ENCODE results near the gene TEPSIN. TPM values are rescaled to one million over a fixed set of nuclear protein-coding genes. Genes with fewer than 3 reads are reported as not detected.
A peak's percentile ranks its signal among the peaks of the same experiment; 100 is the strongest.

Gene TEPSIN
- 30.2 and 53.8 TPM in 2 replicates for total RNA-seq

DNA sequence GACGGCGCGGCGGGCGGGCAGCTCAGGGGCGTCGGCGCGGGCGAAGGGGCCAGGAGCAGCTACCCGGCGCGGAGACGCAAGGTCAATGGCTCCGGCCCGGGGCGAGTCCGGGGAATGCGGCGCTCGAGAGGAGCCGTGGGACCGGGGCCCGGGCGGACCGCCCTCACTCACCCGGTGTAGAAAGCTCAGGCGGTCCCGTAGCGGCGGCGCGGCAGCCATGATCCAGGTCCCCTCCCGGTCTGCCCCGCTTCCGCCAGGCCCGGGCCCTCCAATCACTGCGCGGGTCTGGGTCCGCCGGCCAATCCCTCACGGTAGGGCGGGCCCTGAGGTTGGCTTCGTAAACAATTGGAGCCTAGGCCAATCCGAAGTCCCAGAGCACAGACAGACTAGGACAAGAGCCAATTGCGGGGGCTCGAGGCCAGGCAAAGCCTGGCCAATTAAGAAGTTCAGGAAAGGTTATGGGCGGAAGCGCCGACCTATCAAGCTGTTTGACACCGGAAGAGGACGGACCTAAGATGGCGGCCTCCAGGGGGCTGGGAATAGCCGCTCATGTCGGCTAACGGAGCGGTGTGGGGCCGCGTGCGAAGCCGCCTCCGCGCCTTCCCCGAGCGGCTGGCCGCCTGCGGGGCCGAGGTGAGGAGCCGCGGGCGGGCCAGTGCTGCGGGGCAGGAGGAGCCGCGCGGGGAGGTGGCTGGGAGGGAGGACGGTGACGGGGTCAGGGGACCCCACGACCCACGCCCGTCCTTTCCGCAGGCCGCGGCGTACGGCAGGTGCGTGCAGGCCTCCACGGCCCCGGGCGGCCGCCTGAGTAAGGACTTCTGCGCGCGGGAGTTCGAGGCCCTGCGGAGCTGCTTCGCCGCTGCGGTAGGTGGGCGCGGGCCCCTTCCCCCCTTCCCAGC lies at the start of gene TEPSIN, which contains the start of gene NDUFAF8:
Gene TEPSIN (minus strand): TSS at position 241 of the 899 bp plus-strand sequence. CDS start 22 bp downstream, at position 219.
Gene NDUFAF8 (plus strand): TSS at position 504 of the 899 bp plus-strand sequence. CDS start 46 bp downstream, at position 550.
- peak; percentile 97 for DNase-seq (ENCODE audit: extremely low read depth, low read depth, low spot score)

DNA sequence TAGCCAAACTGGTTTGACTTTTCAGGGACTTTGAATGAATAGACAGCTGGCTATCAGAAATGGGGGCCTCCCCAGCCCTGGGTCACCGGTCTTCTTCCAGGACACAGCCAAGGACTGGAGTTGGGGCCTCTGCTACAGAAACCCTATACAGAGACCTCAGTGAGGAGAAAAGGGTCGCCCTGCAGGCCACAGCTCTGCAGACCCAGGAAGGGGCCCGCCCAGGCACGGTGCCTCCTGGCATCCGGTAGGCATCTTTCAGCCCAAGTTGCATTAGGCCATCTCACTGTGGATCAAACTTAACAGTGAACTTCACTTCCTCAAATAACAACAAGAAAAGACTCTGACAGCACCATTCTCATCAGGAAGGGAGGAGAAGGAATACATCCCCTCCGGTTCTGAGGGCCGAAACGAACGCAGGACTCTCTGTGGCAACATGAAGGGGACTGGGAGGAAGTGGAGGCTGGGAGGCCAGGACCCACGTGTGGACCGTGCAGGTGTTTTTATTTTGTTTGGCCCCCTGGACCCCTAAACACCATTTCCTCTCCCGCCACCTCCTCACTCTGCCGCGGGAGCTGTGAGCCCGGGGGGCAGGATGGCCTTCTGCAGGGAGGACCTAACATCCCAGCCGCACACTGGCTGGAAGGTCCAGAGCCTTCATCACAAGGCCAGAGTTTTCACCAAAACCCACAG lies 49.0 kb upstream of the TEPSIN start:
- no peak for DNase-seq (ENCODE audit: extremely low read depth, low read depth, low spot score)

- DNase-seq (ENCODE audit: extremely low read depth, low read depth, low spot score): no peak
Observed at GRCh38 chr17:81287152-81287551, 48.3 kb upstream of the TEPSIN start.

- no peak for DNase-seq (ENCODE audit: extremely low read depth, low read depth, low spot score)
Observed at GRCh38 chr17:81286491-81287145, 47.8 kb upstream of the TEPSIN start.

GRCh38 chr17:81285894-81286293 lies 47.0 kb upstream of the TEPSIN start:
- no peak for DNase-seq (ENCODE audit: extremely low read depth, low read depth, low spot score)

DNA sequence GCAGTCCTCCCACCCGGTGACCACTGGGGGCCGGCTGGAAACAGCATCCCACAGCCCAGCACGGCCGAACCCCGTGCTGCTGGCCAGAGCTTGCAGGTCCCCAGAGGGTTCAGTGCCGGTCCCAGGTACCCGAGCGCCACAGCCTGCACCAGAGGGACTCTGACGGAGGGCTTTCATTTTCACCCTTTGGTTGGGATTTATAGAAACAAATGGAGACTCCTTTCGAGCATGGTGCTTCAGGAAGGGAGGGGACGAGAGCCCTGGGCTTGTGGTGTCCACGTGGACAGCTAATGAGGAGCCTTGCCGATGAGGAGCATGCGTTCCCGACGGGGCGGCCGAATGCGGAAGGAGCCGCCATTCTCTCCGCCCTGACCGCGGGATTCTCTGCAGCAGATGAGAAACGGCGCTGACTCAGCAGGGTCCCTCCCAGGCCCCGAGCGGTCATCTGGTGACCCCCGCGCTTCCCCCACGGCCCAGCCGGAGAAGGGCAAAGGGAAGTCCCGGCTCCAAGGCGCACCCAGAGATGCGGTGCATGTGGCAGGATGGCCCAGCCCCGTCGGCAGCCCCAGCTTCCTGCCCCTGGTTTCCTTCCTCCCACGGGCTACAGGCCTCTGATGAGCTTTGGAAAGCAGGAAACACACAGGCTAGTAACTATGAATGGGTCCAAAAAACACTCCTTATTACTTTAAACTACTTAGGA lies 46.5 kb upstream of the TEPSIN start:
- DNase-seq (ENCODE audit: extremely low read depth, low read depth, low spot score): no peak

DNA sequence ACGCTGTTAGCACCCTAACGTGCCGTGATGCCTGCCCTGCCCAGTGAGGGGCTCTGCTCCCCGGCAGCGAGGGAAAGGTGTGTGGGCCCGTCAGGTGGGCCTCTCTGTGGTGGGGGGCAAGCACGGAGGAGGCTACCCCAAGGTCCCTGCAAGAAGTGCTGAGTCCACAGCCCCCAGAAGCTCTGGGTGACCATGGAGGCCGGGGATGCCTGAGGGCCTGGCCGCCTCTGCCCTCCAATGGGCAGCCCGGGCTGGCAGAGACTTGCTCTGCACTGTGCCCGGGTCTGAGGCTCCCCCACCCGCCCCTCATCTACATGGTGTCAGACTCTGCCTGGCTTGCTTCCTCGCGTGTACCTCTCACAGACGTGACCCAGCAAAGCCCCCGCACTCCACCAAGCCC lies 44.0 kb upstream of the TEPSIN start:
- no peak for DNase-seq (ENCODE audit: extremely low read depth, low read depth, low spot score)

- no peak for DNase-seq (ENCODE audit: extremely low read depth, low read depth, low spot score)
Observed at GRCh38 chr17:81282141-81282540, 43.3 kb upstream of the TEPSIN start.

DNA sequence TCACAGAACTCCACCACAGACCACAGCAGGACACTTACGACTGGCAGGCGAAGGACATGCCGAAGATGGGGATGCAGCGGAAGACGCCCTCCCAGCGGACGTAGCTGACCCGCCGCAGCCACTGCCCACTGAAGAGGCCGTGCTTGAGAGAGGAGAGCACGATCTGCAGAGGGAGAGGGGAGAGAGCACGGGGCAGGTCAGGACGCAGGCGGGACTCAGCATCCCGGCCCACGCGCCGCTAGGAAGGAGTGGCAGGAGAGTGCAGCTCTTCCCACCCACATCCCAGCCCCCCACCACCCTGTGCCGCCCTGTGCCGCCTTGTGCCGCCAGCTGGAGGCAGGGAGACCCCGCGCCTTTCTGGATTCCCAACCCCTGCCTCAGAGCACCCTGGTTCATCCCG lies 41.7 kb upstream of the TEPSIN start:
- DNase-seq (ENCODE audit: extremely low read depth, low read depth, low spot score): no peak

DNA sequence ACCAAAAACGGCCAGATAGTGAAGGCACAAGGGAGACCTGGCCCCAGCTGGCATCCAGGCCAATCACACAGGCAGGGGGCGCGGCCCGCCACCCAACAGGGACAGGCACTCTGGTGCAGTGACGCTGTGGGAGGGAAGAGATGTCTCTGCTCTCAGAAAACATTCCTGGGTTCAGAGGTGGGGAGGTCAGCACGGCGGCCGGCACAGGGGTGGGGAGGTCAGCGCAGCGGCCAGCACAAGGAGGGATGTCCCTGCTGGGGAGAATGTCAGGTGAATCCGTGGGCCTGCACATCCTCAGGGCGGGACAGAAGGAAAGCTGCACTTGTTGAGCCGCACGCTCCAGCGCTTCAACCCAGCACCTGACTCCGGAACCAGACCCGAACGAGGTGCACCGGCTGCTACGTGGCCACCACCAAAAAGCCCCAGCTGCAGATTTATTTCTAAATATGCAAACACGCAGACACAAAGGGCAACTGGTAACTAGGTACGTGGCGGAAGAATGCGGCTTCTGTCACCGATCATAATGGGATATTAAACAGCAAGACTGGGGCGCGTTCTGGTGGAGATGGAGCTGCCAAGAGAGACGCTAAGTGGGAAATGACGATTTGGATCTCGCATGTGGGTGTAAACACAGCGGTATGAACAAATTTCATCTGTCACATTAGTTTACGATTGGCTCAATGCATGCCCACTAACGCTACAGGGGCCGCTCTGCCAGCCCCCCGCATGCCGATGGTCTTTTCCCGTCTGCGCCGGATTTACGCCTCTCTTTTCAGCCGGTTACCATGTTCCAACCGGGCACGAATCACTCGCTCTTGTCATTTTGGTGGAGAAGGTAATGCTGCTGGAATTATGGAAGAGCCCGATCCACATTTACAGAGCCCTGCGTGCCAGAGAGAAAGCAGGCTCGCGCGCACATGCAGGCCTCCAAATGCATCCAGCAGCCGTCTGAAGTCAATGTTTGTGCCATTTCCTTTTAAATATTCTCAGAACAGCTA lies 40.7 kb upstream of the TEPSIN start:
- no peak for DNase-seq (ENCODE audit: extremely low read depth, low read depth, low spot score)

GRCh38 chr17:81278831-81279230 lies 40.0 kb upstream of the TEPSIN start:
- DNase-seq (ENCODE audit: extremely low read depth, low read depth, low spot score): no peak

- no peak for DNase-seq (ENCODE audit: extremely low read depth, low read depth, low spot score)
Observed at GRCh38 chr17:81277946-81278693, 39.3 kb upstream of the TEPSIN start.

- no peak for DNase-seq (ENCODE audit: extremely low read depth, low read depth, low spot score)
Observed at GRCh38 chr17:81277421-81277820, 38.6 kb upstream of the TEPSIN start.

DNA sequence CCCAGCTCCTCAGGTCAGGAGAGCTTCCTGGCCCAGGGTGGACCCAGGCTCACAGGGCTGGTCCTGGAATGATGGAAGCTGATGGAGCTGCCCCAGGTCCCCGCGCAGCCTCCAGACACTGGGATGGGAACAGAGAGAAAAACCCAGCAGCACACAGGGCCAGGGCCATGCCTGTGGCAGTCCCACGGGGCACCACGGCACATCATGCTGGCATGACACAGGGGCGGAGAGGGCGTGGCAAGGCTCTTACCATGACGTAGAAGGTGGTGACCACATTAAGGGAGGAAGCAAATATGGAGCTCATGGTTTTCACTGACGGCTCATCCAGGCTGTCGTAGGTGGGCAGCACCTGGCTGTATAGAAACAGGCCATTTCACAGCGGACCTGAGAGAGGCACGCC lies 37.9 kb upstream of the TEPSIN start:
- no peak for DNase-seq (ENCODE audit: extremely low read depth, low read depth, low spot score)

DNA sequence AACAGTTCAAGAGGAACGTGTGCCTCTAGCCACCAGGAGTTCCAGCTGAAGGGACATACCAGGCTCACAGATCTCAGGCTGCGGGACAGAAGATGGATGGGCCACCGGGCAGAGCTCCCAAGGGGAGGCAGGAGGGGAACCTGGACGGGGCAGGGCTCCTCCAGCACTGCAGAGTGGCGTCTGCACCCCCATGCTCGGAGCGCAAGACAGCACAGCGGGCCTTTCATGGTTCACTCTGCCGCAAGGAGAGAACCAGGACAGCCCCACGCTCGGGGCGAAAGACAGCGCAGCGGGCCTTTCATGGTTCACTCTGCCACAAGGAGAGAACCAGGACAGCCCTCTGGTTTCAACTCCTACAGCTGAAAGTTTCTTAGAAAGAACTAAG lies 35.6 kb upstream of the TEPSIN start:
- DNase-seq (ENCODE audit: extremely low read depth, low read depth, low spot score): no peak

GRCh38 chr17:81273698-81274470 lies 35.0 kb upstream of the TEPSIN start:
- DNase-seq (ENCODE audit: extremely low read depth, low read depth, low spot score): no peak

DNA sequence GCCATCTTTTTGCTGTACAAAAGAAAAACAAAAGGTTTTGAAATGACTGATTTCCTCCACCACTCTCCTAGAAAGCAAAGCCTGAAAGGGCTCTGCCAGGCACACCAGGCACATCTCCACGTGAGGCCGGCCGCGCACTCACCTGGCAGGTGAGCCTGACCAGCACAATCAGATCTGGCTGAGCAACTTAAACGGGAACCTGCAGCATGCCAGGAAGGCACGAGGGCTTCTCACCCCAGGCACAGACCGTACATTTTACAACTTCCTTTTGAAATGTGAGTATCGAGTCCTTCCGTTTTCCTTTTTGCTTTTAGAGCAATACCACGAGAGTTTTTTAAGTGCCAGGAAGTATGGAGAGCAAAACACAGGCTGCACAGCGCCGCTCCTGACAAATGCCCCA lies 33.8 kb upstream of the TEPSIN start:
- no peak for DNase-seq (ENCODE audit: extremely low read depth, low read depth, low spot score)

- no peak for DNase-seq (ENCODE audit: extremely low read depth, low read depth, low spot score)
Observed at GRCh38 chr17:81271226-81271625, 32.4 kb upstream of the TEPSIN start.

All from glomerular endothelial cell (primary cell).